ENCODE data around the gene OSBPL10.

OSBPL10 gene

DNA sequence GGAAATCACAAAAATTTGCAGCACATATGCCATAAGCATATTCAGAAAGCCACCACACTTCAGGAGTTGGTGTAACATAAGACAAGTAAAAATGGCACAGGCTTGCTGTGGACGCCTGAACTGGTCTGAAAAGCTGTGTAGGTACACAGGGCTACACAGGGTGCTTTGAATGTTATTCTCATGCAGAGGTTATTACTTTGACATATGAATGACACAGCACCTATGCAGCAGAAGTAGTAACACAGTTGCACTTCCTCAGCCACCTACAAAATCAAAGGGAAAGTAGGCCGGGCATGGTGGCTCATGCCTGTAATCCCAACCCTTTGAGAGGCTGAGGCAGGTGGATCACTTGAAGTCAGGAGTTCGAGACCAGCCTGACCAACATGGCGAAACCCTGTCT, 54.5 kb downstream of the OSBPL10 start:
- DNase-seq: no peak

DNA sequence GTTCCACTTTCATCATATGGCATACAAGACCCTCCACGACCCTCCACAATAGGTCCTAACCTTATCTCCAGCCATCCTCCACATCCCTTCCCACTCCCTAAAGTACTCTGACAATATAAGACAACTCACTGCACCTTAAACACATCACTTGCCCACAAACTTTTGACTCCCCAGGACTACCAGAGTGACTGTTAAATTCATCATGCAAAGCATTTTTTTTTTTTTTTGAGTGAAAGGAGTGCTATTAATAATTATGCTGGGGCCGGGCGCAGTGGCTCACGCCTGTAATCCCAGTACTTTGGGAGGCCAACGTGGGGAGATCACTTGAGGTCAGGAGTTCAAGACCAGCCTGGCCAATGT, 55.8 kb downstream of the OSBPL10 start:
- DNase-seq: no peak

DNA sequence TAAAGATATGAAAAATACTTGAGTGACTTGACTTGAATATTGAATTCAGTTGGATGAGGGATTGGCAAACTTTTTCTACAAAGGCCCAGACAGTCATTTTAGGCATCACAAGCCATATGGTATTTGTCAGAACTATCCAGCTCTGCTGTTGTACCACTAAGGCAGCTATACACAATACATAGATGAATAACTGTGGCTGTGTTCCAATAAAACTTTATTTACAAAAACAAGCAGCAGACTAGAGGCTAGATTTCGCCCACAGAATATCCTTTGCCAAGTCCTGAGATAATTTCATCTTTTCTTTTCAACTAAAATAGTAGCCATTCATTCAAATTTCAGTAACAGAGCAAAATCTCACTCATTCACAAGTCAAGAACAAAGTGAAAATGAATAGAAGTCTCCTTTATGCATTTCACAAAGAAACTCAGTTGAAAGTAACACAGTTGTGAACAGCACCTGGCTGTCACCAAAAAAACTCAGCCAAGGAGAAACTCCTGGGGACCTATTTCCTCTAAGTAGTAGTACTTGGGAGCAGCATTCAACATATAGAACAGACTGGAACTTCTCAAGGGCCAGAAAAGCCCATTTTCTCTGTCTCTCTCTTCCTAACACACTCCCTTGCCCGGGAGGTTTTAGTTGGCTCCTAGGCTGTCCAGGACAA, 56.3 kb downstream of the OSBPL10 start:
- DNase-seq: no peak

DNA sequence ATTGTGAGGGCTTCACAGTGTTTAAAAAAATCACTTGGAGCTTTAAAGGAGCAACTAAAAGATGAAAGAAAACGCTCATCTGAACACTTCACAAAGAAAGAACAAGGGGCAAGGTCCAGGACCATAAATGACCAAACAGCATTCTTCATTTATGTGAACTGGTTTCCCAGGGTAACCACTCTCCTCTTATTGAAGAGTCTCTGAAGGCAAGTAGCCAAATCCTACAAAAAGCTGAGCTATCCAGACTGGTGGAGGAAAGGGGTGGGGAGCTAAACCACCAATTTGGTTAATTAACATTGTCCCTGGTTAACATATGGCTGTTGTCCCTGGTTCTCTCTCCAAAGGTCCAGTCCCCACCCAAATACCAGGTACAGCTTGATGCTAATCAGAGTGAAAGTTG, 58.1 kb downstream of the OSBPL10 start:
- no peak for DNase-seq

DNA sequence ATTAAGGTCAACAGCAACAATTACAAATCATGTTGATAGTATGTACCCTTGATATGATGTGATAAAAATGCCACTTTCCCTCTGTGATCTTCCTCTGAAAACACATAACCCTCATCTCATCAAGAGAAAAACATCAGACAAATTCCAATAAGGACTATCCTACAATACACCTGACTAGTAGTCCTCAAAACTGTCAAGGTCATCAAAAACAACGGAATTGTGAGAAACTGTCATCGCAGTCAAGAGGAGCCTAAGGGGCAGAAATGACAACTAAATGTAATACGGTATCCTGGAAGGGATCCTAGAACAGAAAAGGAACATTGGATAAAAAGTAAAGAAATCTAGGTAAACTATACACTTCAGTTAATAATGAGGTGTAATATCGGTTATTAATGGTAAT, 59.2 kb downstream of the OSBPL10 start:
- DNase-seq: no peak

DNA sequence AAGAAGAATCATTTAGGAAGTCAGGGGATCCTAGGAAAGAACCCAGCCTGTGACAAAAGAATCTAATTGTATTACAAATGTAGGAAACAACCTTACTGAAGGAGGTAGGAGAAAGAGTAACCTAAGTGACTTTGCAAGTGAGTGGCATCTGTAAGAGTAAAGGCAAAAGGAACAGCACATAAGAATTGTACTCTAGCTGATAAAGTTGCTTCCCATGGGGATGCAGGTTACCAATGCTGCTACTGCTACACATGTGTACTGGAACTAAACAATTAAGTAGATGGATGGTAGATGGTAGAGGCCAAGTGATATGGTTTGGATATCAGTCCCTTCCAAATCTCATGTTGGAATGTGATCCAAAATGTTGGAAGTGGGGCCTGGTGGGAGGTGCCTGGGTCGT, 60.8 kb downstream of the OSBPL10 start:
- no peak for DNase-seq

DNA sequence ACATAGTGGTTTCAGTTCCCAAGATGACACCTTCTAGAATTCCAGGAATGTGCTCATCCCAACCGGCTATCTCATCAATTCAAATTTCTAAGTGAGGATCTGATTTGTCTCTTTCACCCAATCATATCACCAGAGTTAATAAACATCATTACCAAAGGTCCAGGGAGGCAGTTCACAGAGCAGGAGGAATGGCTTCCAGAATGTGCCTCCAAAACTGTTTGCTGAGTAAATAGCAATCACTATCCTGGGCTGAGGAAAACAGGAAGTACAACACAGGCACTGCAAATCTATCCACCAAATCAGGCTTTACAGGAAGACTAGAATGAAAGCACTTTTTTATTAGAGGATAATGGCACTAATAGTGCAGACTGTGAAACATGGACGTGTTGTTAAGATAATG, 61.5 kb downstream of the OSBPL10 start:
- no peak for DNase-seq

DNA sequence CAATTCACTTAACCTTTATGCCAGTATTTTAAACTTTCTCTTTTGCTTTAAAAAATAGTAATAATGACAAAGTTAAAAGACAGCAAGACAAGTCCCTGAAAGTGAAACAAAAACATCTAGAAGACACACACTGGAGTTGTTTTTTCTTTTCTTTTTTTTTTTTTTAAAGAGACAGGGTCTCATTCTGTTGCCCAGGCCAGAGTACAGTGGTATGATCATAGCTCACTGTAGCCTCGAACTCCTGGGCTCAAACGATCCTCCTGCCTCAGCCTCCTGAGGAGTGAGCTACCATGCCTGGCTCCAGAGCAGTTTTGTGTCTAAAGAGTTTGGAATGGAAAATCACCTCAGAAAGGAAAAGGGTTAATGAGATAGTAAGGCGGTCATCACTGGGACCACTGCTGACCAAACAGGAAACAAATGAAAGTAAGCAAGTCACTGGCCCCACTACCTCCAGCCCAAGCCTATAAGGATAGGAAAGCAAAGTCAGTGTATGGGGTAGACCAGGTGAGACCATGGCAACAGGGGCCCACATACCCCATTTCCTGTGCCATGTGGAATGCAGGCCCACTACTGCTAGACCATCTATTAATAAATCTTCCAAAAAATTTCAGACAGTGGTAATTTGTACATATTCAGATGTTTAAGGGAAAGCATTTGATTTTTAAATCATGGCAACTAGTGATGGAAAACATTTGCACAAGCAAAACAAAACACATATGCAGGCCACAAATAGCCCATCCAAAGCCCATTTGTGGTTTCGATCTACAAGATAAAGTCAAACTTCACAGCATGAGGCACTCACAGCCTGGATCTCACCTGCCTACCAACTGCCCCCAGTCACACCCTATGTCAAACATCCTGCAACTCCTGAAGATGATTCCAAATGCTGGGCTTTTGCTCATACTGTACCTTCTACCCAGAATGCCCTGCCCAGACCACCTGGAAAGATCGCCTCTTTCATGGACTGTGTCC, 62.6 kb downstream of the OSBPL10 start:
- DNase-seq: no peak

DNA sequence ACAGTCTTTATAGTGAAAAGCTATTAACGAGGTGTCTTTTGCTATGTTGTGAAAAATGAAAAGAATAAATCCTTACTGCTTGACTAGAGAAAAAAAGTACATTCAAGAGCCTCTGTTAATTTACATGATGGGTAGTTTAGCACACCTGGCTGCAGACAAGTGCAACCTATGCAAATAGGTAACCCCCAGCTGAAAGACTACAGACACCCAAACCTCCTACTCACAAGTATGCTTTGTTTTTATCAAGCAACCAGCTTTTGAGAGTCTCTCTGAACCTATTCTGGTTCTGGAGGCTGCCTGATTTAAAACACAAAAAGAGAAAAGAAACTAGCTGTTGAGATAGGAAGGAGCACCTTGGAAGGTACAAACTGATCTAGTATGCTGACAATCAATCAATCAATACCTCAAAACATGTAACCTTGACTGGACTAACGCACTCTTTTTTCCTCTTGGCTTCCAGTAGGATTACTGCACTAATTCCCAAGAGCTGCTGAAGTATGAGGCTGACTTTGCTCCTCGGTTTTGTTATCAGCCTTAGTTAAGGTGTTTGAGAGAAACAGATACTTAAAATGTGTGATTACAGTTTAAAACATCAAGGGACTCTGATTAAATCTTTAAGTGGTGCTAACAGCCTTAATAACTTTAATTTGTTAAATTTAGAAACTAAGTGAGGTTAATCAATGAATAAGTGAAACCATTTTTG, 63.6 kb downstream of the OSBPL10 start:
- DNase-seq: no peak

DNA sequence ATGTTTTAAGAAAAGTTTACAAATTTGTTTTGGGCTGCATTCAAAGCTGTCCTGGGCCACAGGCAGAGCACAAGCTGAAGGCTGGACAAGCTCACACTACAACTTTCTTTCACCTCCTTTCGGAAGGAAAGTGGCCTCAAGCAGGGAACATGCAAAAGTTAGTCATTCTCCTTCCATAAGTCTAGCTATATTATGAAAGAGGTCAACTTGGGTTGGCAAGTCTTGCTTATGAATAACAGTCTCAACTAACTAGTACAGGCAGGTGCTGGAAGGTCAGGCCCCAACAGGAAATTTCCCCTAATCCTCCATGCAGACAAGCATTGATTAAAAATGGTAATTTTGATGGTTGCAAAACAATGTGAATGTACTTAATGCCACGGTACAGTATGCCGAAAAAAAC, 69.4 kb downstream of the OSBPL10 start:
- no peak for DNase-seq

DNA sequence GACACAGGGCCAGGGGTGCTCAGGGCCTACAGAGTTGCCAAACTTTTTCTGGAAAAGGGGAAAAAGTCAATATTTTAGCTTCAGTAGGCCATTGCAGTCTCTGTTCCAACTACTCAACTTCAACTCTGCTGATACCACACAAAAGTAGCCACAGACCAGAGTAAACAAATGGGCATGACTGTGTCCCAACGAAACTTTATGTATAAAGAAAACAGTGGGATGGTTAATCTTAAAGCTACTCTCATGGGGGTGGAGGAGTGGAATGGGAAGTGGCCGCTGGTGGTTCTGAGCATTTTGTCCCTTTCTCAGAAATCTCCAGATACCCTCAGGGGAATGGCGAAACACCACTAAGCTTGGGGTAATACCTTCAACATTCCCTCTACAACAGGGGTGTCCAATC, 69.9 kb downstream of the OSBPL10 start:
- DNase-seq: no peak

DNA sequence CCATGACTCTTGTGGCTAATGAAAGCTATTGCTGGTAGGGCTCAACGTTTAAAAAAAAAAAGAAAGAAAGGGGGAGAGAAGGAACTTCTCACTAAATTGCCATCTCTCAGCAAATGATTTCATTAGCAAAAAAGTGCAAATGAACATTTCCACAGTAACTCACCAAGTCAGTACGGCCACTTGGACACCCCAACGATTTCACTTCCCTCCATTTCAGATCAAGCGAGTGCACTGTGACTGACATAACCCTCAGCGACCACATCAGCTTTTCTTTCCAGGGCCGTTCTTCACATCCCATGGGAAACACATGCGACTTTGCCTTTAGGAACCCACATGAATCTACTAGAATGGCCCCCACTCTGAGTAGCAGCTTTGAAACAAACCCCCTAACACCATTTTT, 71.6 kb downstream of the OSBPL10 start:
- DNase-seq: no peak

DNA sequence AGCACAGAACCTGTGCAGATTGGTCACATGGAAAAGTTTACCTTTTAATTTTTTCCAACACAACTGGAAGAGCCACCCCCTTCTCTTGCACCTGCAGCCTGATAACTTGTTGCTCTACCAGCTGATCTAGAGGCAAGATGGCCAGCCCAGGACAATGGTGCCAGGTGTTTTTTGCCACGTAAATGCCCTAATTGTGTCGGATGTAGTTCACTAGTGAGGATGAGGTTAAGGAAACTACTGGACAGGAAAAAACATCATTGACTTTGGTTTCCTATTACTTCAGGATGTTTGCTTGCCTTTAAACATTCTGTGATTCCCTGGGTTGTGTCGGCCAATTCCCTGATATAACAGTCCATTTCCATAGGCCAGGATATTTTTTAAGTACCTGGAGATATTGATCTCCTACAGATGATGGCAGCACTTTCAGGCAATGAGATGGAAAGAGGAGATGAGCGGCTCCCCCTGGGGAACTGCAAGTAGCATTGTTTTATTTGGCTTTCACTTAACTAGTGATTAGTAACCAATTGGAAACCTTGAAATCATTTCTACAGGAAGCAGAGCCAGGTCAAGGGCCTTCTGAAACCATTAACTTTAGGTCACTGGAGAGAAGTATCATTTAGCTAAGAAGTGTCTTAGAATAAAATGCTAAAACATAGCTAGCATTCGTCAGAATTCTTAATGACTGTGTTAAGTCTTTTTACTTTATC, 72.5 kb downstream of the OSBPL10 start:
- DNase-seq: no peak

DNA sequence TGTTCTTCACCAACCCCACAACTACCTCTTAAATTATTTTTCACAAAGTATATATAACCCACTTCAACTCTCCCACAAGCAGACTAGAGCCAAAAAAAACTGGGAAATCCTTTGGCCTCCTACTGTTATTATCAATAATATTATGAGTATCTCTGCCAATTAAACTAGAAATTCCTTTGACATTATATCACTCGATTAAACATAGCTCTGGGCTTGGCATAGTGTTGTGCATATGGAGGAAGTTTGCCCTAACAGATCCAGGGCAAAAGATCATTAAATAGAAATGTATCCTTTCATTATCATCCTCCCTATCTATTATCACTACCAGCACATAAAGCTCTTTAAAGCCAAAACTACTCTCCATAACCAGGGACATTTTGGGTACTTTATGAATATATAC, 74.9 kb downstream of the OSBPL10 start:
- DNase-seq: no peak

DNA sequence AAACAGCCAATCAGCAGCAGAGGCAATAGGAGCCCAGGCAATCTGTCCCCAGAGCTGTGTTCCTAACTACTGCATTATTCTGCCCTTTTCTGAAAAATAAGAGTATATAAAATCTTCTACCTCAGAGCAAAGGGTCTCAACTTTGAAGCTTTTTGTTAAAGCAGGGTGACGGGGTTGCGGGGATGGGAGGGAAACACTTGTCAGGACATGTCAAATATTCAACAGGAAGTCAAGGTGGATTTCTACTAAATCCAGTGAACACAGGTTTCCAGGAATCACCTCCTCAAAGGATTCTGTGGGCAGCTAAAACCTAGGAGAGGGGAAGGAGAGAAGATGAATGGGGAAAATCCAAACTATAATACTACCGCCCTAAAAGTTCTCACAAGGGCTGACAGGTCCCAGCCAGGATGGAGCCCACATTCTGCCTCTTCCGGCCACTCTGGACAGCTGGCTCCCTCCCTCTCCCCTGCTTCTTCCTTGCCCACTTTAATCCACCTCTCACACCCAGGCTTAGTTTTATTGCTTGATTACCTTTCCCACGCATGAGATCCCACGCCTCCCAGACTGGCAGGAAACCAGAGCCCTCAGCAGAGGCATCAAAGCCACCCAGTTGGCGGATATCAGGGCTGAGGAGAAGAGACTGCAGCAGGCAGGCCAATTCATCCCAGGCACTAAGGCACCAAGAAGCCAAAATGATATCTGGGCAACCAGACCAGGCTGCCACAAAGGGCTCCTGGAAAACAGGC, 77.2 kb downstream of the OSBPL10 start:
- no peak for DNase-seq

DNA sequence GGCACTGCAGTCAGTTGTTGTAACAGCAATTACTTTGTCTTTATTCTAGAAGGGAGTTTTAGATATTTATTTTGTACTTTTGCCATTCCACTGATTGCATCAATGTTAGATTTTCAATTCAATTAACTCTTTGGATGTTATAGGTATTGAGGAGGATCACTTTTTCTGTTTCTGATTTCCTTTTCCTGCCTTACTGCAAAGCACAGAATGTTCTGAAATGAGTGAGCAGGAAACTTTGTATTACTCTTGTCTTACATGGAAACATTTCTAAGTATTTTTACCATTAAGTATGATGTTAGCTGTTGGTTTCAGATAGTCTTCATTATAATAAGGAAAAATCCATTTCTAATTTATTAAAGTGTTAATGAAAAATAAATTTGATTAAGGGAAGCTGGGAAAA, 80.5 kb downstream of the OSBPL10 start:
- no peak for DNase-seq

DNA sequence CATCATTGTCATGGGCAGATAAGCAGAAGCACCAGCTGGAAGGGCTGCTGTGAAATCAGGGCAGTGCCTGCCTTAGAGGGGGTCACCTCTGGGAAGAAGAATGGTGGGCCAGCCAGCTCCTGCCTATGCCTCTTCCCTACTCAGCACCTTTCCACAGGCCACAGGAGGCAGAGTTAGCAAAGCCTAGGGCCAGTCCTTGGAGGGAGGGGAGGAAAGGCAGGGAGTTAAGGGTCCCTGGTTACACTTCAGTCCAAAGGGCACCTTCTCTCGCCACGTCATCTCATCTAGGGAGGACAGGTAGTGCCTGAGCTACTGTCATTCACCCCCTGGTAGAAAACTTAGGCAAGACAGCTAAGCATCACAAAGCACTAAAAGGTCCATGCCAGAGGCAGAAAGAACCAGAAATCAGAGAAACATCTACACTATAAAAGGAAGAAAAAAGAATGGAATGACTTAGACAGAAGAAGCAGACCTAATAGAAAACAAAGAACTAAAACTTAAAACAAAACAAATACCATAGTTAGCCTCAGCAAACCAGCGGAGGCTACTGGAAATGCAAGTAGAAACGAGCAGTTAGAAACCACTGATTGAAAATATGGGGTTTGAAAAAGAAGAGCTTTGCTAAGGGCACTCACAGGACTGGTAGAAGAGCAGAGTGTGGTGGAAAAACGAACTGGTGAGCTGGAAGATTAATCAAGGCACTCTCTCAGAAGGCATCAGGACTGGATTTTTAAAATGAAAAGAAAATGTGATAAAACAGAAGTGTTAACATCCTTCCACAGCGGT, 84.2 kb downstream of the OSBPL10 start:
- DNase-seq: no peak

DNA sequence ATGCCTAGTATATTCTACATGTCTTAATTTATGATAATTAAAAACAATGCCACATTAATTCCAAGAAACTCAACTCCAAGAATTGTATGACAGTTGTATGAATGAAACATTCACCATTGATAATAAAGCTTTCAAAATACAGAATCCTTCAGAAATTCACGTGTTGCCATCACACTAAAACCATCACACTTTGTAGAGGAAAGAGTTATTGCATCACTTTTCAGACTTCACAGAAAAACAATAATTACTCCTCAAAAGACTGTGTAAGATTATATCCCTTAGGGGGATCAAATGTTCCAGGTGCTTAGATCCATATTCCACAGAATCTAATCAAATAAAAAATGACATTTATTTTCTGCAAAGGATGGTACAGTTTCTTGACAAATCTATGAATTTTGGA, 85.0 kb downstream of the OSBPL10 start:
- DNase-seq: no peak

DNA sequence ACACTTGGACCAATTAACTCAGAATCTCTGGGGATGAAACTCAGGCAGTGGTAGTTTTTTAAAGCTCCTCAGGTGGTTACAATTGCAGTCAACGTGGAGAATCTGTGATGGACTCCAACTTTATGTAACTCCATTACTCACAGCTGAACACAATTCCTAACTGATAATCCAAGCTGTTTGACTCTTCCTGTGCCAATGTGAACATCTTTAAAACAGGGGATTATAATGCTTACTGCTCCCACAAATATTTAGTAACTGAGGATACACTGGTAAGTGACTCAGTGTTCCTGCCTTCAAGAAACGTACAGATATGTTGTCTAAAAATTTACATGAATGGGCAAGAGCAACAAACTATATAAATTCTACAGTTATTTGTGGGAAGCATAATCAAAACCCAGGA, 85.6 kb downstream of the OSBPL10 start:
- DNase-seq: no peak

DNA sequence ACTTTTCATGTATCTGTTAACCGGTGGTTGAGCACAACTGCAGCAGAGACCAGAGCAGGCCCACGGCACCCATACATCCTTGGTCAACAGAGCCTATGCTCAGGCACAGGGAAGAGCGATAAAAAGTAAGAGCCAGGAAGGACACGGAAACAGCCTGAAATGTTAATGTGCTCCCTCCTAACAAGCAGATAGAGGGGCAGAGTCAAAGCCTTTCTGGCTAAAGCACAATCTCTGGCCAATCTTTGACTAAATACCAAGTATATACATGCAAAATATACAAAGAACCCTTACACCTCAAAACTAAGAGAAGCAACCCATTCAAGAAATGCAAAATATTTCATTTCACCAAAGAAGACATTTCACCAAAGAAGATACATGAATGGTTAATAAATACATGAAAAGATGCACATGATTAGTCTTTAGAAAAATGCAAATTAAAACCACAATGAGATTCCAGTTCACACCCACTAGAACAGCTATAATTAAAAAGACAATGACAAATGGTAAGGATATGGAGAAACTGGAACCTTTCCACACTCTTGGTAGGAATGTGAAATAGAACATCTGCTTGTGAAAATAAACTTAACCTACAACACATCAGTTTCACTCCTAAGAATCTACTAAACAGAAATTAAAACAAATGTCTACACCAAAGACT, 88.0 kb downstream of the OSBPL10 start:
- no peak for DNase-seq
